Activated B cell treated with CpG ODN at 0.5 μM for 24 hours (primary cell): ENCODE data around the gene CD151. TPM values are rescaled to one million over a fixed set of nuclear protein-coding genes. Genes with fewer than 3 reads are reported as not detected.

Source experiments
- ATAC-seq: fragments of 200-7000 bp; cut with Tn5 transposase; one replicate; pipeline ENCODE4 v1.10.0; 2021; ENCODE audit warnings: low read depth, mild to moderate bottlenecking, moderate library complexity
- CTCF ChIA-PET: fragments of 350-600 bp; sonication (Branson Sonifier 250); formaldehyde crosslinking; loops from one replicate; lab custom pipeline; 2021; ENCODE audit warnings: antibody characterized with exemption; lab: Charles Lee
- POLR2A ChIA-PET: fragments of 350-600 bp; sonication (Branson Sonifier 250); formaldehyde crosslinking; loops from one replicate; lab custom pipeline; 2021; ENCODE audit warnings: antibody characterized with exemption; lab: Charles Lee
- DNase-seq: peaks from one replicate; pipeline ENCODE4 v3.0.0; 2022
- H3K27ac Mint-ChIP-seq: one replicate; pipeline ENCODE4 v1.8.0; 2020; ENCODE audit warnings: mixed read lengths
- H3K27me3 Mint-ChIP-seq: one replicate; pipeline ENCODE4 v1.8.0; 2021; ENCODE audit warnings: mixed read lengths
- H3K36me3 Mint-ChIP-seq: one replicate; pipeline ENCODE4 v1.8.0; 2021; ENCODE audit warnings: low read depth, mixed read lengths
- H3K4me1 Mint-ChIP-seq: one replicate; pipeline ENCODE4 v1.8.0; 2021; ENCODE audit warnings: mixed read lengths
- H3K4me3 Mint-ChIP-seq: one replicate; pipeline ENCODE4 v1.8.0; 2020; ENCODE audit warnings: mild to moderate bottlenecking, mixed read lengths
- H3K9me3 Mint-ChIP-seq: one replicate; pipeline ENCODE4 v1.8.0; 2020; ENCODE audit warnings: mixed read lengths
- intact Hi-C: fragments of 100-400 bp; cut with micrococcal nuclease; formaldehyde crosslinking; loops from one replicate; pipeline ENCODE4 v1.15.1; 2024
- total RNA-seq: library from RNA; stranded (reverse); gene quantifications from 2 replicates; pipeline ENCODE4 v1.2.3, GENCODE V29; 2022
- TF ChIP-seq, protein P1 (sequence below): fragments of 200-600 bp; IDR thresholded peaks from one replicate; pipeline ENCODE4 v1.8.0; 2022; ENCODE audit warnings: antibody characterized with exemption, mild to moderate bottlenecking

Gene CD151
- total RNA-seq, 1 donor from 2014 or later = 14.4 TPM

DNA sequence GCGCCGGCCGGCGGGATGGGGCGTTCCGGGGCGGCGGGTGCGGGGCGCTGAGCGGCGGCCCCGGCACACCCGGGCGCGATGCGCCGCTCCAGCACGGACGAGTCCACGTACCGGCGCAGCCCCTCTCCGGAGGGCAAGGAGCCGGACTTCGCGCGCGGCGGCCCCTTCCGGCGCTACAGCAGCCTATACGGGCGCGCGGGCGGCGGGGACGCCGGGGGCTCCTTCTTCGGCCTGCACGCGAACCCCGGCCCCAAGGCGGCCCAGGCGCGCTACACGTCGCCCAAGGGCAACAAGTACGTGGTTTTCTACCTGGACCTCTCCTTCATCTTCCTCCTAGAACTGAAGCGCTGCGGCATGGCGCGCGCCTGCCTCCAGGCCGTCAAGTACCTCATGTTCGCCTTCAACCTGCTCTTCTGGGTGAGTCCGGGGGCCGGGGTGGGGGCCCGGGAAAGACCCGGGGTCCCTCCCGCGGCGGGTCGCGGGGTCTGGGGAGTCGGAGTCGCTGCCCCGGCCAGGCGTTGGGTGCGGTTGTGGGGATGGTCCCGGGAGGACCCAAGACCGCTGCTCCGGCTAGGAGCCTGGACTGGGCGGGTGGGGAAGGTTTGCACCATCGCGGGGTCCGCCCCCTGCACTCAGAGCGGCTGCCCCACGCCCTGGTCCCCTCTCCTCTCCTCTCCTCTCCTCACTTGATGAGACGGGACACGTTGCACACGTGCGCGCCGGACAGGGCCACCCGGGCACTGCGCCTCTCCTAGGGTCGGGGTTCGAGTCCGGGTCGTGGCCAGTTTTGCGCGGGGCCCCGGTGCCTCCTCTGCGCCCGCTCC is 17.4 kb downstream of the CD151 start:
- Mint-ChIP-seq H3K36me3 (no peaks in the 10 kb centered on the region), H3K4me1 (peaks cover 7% of the 10 kb centered on the region), H3K27me3 (peaks cover 4% of the 10 kb centered on the region), H3K27ac (no peak overlapping the region), H3K9me3 (no peaks in the 10 kb centered on the region), H3K4me3 (peak overlapping the region; percentile 62)
- ATAC-seq (no peak), DNase-seq (no peak)
- POLR2A ChIA-PET = no interaction called here
- intact Hi-C loops = loop anchor here (1.0 to 10.0 kb wide), 4 partner anchors 75 to 725 kb away; partner anchors contain the start of genes AP2A2, BRSK2 and DUSP8
- TF ChIP-seq, protein P1, sequence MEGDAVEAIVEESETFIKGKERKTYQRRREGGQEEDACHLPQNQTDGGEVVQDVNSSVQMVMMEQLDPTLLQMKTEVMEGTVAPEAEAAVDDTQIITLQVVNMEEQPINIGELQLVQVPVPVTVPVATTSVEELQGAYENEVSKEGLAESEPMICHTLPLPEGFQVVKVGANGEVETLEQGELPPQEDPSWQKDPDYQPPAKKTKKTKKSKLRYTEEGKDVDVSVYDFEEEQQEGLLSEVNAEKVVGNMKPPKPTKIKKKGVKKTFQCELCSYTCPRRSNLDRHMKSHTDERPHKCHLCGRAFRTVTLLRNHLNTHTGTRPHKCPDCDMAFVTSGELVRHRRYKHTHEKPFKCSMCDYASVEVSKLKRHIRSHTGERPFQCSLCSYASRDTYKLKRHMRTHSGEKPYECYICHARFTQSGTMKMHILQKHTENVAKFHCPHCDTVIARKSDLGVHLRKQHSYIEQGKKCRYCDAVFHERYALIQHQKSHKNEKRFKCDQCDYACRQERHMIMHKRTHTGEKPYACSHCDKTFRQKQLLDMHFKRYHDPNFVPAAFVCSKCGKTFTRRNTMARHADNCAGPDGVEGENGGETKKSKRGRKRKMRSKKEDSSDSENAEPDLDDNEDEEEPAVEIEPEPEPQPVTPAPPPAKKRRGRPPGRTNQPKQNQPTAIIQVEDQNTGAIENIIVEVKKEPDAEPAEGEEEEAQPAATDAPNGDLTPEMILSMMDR = no peak
- CTCF ChIA-PET = interaction anchor here (0.6 kb wide), 1 partner anchor 725 kb away, joined by 4 read pairs; no protein-coding TSS in a partner anchor

DNA sequence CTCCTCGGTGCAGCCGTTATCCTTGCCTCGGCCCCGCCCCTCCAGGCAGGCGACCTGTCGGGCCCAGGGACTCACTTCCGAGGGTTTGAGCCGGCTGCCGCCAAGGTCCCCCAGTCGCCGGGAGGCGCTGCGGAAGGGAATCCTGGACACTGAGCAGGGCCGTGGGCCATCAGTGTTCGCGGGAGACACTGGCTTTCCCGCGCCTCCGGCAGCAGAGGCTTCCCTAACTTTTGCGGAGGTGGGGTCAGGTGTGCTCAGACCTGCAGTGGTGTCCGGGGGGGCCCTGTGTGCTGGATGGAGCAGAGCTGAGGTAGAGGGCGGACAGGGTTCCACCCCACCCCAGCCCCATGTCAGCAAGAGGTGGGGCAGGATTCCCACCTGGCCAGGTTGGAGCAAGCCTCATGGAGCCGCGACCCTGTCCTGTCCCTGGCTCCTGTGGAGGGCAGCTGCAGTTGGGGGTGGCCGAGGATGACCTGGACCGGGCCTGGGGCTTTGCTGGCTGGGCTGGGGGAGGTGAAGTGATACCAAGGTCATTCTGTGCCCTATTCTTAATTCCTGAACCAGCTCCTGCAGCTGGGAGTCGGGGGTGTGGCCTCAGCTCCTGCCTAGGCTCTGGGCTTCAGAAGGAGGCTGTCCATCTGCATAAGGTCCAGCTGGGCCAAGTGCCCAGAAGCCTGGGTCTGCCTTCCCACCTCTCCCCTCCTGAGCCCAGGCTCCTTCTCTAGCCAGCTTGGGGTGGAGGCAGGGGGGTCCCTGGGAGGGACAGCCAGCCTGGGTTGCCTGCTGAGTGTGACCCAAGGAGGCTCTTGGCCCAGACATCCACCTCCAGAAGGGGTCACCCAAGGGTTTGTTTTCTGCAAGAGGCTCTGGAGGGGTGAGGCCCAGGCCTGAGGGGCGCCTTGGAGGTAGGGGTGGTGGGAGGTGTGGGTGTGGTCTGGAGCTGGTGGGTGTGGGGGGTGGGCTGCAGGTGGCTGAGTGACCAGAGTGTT is 18.3 kb downstream of the CD151 start:
- H3K4me3 Mint-ChIP-seq = peak overlapping the region; percentile 44
- POLR2A ChIA-PET = no interaction called here
- H3K36me3 Mint-ChIP-seq = no peaks in the 10 kb centered on the region
- intact Hi-C loops = no loop called here
- ATAC-seq (no peak), DNase-seq (no peak)
- H3K27me3 Mint-ChIP-seq = peaks cover 4% of the 10 kb centered on the region
- H3K4me1 Mint-ChIP-seq = peaks cover 7% of the 10 kb centered on the region
- CTCF ChIA-PET = no interaction called here
- TF ChIP-seq, protein P1 = no peak
- H3K27ac Mint-ChIP-seq = no peak overlapping the region
- no peaks in the 10 kb centered on the region for H3K9me3 Mint-ChIP-seq

DNA sequence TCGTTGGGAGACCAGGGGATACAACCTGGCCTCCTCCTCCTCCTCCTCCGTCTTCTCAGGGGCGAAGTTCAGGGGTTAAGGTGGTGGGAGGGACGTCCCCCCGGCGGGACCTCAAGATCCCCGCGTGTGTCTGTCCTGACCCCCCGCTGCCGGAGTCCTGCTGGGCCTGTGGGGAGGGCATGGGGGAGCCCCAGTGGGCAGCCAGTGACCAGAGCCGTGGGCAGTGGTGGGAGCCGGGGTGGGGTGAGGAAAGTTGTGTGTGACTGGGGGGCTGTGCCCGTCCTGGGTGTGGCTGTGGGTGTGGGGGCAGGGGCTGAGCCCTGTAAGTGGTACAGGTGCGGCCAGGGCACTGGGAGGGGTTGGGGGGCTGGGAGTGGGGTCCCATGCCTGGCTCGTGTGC is 20.0 kb downstream of the CD151 start:
- Mint-ChIP-seq H3K4me3 (no peak overlapping the region), H3K4me1 (peaks cover 7% of the 10 kb centered on the region), H3K27me3 (peaks cover 2% of the 10 kb centered on the region), H3K36me3 (no peaks in the 10 kb centered on the region), H3K9me3 (no peaks in the 10 kb centered on the region), H3K27ac (no peak overlapping the region)
- TF ChIP-seq, protein P1 = no peak
- ChIA-PET POLR2A (no interaction called here), CTCF (no interaction called here)
- intact Hi-C loops = no loop called here
- no peak for DNase-seq
- ATAC-seq = no peak

DNA sequence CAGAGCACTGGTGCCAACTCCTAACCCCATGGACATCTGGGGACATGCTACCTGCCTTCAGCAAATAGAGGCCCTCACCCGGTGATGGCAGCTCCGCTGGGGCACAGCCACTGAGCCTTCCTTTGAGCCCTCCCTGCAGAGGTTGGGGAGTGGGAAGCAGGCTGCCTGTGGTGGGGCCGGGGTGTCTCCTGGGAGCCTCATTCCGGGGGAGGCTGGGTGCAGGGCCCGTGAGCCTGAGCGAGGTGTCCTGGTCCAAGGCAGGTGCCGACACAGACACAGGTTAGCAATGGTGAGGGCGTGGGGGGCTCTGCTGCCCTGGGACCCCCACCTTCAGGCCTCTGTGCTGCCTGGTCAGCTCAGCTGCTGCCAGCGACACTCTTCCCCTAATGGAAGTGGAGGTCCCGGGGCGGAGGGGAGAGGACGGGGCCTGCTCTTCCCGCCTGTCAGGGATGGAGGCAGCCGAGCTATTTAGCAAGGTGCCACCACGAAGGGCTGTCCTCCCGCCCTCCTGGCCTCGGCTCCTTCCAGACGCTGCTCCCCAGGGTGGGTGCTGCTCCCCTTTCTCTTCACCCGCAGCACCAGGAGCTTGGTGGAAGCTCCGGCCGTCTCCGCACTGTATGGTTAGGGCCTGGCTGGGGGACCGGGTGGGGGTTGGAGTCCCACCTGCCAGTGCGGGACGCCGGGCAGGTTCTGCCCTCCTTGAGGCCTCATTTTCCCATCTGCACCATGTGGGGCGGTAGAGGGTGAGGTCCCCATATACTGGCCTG is 21.1 kb downstream of the CD151 start:
- no peak for ATAC-seq
- ChIA-PET POLR2A (interaction anchor here (0.6 kb wide), 1 partner anchor 65 kb away, joined by 3 read pairs; no protein-coding TSS in a partner anchor), CTCF (no interaction called here)
- H3K9me3 Mint-ChIP-seq = no peaks in the 10 kb centered on the region
- no peak overlapping the region for H3K27ac Mint-ChIP-seq
- TF ChIP-seq, protein P1 = no peak
- DNase-seq = no peak
- no peak overlapping the region for H3K4me3 Mint-ChIP-seq
- intact Hi-C loops = no loop called here
- H3K27me3 Mint-ChIP-seq = no peaks in the 10 kb centered on the region
- peaks cover 2% of the 10 kb centered on the region for H3K4me1 Mint-ChIP-seq
- H3K36me3 Mint-ChIP-seq = no peaks in the 10 kb centered on the region
